Natural killer cell (primary cell): Measurements from ENCODE around the gene STIL. TPM values are rescaled to one million over a fixed set of nuclear protein-coding genes. Genes with fewer than 3 reads are reported as not detected.
"Not testable (repeated sequence)": the region's sequence is repeated elsewhere in the genome, so short reads cannot be mapped to it uniquely, and the experiment has no call there.

Source experiments
- ATAC-seq, 3 donors: fragments of 150-1000 bp in 2 of 3; fragments of 200-7000 bp in 1 of 3; cut with Tn5 transposase; 1 replicate in 1 of 3; 2 replicates in 2 of 3; pipeline ENCODE4 v1.10.0; 2021; ENCODE audit warnings: mild to moderate bottlenecking in 2 of 3, moderate library complexity in 2 of 3
- DNase-seq, 2 donors: peaks; one replicate each; pipeline versions ENCODE4 v3.0.0 to v3.0.0-alpha.2; 2013 to 2021; ENCODE audit warnings: mixed read lengths in 1 of 2
- H3K27ac ChIP-seq: one replicate; pipeline ENCODE4 v1.5.1; 2013; ENCODE audit warnings: mild to moderate bottlenecking, low read length
- H3K27me3 ChIP-seq: one replicate; pipeline ENCODE4 v1.6.1; 2013; ENCODE audit warnings: low read length; ENCODE audit not compliant: control insufficient read depth, insufficient read depth
- H3K36me3 ChIP-seq: one replicate; pipeline ENCODE4 v1.6.1; 2013; ENCODE audit warnings: low read length; ENCODE audit not compliant: control insufficient read depth, insufficient read depth
- H3K4me1 ChIP-seq: one replicate; pipeline ENCODE4 v1.6.1; 2013; ENCODE audit warnings: low read length; ENCODE audit not compliant: control insufficient read depth, insufficient read depth
- H3K4me3 ChIP-seq: one replicate; pipeline ENCODE4 v1.5.1; 2013; ENCODE audit warnings: low read length
- H3K9me3 ChIP-seq: one replicate; pipeline ENCODE4 v1.6.1; 2013; ENCODE audit warnings: low read length; ENCODE audit not compliant: control insufficient read depth, insufficient read depth
- H3K27ac Mint-ChIP-seq, 2 donors: one replicate each; pipeline ENCODE4 v1.8.0; 2022; ENCODE audit warnings: mild to moderate bottlenecking in 2 of 2, mixed read lengths in 2 of 2, moderate library complexity in 1 of 2
- H3K27me3 Mint-ChIP-seq, 2 donors: one replicate each; pipeline ENCODE4 v1.8.0; 2022; ENCODE audit warnings: low read depth in 2 of 2, mixed read lengths in 2 of 2
- H3K36me3 Mint-ChIP-seq: one replicate; pipeline ENCODE4 v1.8.0; 2022; ENCODE audit warnings: mixed read lengths
- H3K4me1 Mint-ChIP-seq, 2 donors: one replicate each; pipeline ENCODE4 v1.8.0; 2022; ENCODE audit warnings: mixed read lengths in 2 of 2
- H3K4me3 Mint-ChIP-seq: one replicate; pipeline ENCODE4 v1.8.0; 2022; ENCODE audit warnings: mild to moderate bottlenecking, moderate library complexity, mixed read lengths
- H3K9me3 Mint-ChIP-seq, 2 donors: one replicate each; pipeline ENCODE4 v1.8.0; 2022; ENCODE audit warnings: mixed read lengths in 2 of 2
- WGBS: methylation state at CpG from one replicate; pipeline ENCODE4 v1.1.7; 2013; ENCODE audit warnings: missing lambda C conversion rate; ENCODE audit not compliant: insufficient coverage; 5-methylcytosine and 5-hydroxymethylcytosine counted together
- intact Hi-C: fragments of 100-400 bp; cut with micrococcal nuclease; formaldehyde crosslinking; loops from one replicate; pipeline ENCODE4 v1.14.2; 2022
- total RNA-seq, 4 donors: library from RNA; stranded (reverse); fragments of 120-200 nt in 1 of 4; gene quantifications; one replicate each; pipeline versions ENCODE4 v1.2.3 to v1.2.4, GENCODE V29; 2013 to 2022
- TF ChIP-seq, protein P1 (sequence below): fragments of 200-600 bp; IDR thresholded peaks from one replicate; pipeline ENCODE4 v1.8.0; 2022; ENCODE audit warnings: antibody characterized with exemption

STIL gene
- total RNA-seq, 3 donors from 2014 or later (not counting 1 experiment from before 2014, with no cell fraction given) = 2.1 to 2.9 (median 2.4) TPM

DNA sequence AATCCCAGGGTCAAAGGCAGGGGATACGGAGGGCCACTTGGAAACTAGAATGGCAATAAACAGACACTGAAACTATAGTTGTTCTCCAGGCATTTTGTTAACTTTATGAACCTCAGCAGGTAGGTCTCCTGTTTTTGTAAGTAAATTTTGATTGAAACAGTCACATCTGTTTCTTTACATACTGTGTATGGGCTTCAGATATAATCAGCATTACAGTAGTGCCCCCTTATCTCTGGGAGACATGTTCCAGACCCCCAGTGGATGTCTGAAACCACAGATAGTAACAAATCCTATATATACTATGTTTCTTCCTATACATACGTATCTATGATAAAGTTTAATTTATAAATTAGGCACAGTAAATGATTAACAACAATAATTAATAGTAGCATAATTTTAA lies 11.5 kb downstream of the STIL start:
- Histone ChIP-seq H3K4me3 (no peak overlapping the region), H3K4me1 (no peaks in the 10 kb centered on the region), H3K36me3 (no peaks in the 10 kb centered on the region), H3K27me3 (no peaks in the 10 kb centered on the region), H3K27ac (no peak overlapping the region), H3K9me3 (no peaks in the 10 kb centered on the region)
- Mint-ChIP-seq H3K9me3 (no peaks in the 10 kb centered on the region), H3K36me3 (no peaks in the 10 kb centered on the region), H3K4me1 (peaks cover 0 to 11% of the 10 kb centered on the region in 2 donors), H3K27me3 (no peaks in the 10 kb centered on the region), H3K4me3 (no peak overlapping the region), H3K27ac (no peak overlapping the region)
- DNase-seq (no peak), ATAC-seq (no peak)
- TF ChIP-seq, protein P1, sequence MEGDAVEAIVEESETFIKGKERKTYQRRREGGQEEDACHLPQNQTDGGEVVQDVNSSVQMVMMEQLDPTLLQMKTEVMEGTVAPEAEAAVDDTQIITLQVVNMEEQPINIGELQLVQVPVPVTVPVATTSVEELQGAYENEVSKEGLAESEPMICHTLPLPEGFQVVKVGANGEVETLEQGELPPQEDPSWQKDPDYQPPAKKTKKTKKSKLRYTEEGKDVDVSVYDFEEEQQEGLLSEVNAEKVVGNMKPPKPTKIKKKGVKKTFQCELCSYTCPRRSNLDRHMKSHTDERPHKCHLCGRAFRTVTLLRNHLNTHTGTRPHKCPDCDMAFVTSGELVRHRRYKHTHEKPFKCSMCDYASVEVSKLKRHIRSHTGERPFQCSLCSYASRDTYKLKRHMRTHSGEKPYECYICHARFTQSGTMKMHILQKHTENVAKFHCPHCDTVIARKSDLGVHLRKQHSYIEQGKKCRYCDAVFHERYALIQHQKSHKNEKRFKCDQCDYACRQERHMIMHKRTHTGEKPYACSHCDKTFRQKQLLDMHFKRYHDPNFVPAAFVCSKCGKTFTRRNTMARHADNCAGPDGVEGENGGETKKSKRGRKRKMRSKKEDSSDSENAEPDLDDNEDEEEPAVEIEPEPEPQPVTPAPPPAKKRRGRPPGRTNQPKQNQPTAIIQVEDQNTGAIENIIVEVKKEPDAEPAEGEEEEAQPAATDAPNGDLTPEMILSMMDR = no peak
- WGBS = 94% methylated on average over 1 of the region's 2 CpGs
- intact Hi-C loops = no loop called here

DNA sequence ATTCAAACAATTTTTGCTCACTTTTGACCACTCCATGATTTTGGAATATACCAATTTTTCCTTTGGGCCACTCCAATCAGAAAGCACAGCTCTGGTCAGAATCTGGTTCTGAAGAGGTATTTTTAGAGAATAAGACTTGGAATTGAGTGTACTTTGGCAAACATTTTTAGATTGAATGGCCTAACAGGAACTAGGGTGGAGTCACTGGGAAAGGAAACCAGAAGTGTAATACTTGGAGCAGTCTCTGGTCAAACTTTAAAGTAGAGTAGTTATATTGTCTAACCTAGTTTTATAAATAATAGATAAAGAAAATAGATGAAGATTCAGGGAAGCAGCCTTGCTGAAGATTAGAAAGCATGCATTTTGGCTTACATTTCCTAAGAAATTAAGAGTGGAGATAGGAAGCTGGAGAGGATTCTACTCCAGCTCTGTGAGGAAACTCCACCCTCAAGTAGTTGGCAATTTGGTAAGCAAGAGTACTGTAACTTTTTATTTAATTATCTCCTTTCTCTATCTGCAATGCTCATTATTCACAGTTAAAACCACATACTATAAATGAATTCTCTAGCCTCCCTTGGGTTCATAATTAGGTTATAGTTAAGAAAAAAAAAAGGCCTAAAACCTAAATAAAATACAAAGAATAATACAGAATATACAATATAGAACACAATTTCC lies 15.8 kb downstream of the STIL start:
- H3K4me3 Mint-ChIP-seq = no peak overlapping the region
- no peak for DNase-seq
- Histone ChIP-seq H3K4me1 (no peaks in the 10 kb centered on the region), H3K4me3 (no peak overlapping the region), H3K27me3 (no peaks in the 10 kb centered on the region), H3K27ac (no peak overlapping the region), H3K9me3 (no peaks in the 10 kb centered on the region), H3K36me3 (no peaks in the 10 kb centered on the region)
- peak overlapping the region in 1 of 2 donors; percentile 34 for H3K27ac Mint-ChIP-seq
- H3K27me3 Mint-ChIP-seq = no peaks in the 10 kb centered on the region
- TF ChIP-seq, protein P1 = no peak
- intact Hi-C loops = no loop called here
- H3K4me1 Mint-ChIP-seq = peaks cover 0 to 11% of the 10 kb centered on the region in 2 donors
- H3K9me3 Mint-ChIP-seq = no peaks in the 10 kb centered on the region
- peak; percentile 30 to 59 (median 42) for ATAC-seq
- H3K36me3 Mint-ChIP-seq = no peaks in the 10 kb centered on the region

DNA sequence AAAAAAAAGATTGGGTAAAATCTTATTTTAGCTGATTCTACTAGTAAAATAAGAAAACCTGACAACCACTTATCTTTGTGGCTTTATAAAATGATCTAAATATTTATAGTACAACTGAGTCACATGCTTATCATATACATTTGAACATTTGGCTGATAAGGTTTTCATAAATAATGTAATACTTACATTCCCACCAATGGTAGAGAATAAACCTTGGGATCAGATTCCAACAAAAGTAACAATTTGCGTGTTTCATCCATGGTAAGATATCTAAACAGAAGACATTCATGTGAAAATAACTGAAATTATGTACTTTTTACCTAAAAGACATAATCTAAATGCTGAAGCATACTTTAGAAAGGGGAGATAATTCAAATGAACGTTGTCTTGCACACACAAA lies 18.4 kb downstream of the STIL start:
- H3K27me3 ChIP-seq = no peaks in the 10 kb centered on the region
- Mint-ChIP-seq H3K27me3 (no peaks in the 10 kb centered on the region), H3K4me3 (no peak overlapping the region), H3K9me3 (no peaks in the 10 kb centered on the region), H3K36me3 (no peaks in the 10 kb centered on the region), H3K4me1 (peaks cover 0 to 11% of the 10 kb centered on the region in 2 donors), H3K27ac (no peak overlapping the region)
- no peaks in the 10 kb centered on the region for H3K4me1 ChIP-seq
- no peak overlapping the region for H3K4me3 ChIP-seq
- intact Hi-C loops = no loop called here
- 100% methylated on average over 1 of the region's 2 CpGs for WGBS
- H3K36me3 ChIP-seq = no peaks in the 10 kb centered on the region
- ATAC-seq (no peak), DNase-seq (no peak)
- H3K9me3 ChIP-seq = no peaks in the 10 kb centered on the region
- no peak overlapping the region for H3K27ac ChIP-seq
- TF ChIP-seq, protein P1 = no peak

DNA sequence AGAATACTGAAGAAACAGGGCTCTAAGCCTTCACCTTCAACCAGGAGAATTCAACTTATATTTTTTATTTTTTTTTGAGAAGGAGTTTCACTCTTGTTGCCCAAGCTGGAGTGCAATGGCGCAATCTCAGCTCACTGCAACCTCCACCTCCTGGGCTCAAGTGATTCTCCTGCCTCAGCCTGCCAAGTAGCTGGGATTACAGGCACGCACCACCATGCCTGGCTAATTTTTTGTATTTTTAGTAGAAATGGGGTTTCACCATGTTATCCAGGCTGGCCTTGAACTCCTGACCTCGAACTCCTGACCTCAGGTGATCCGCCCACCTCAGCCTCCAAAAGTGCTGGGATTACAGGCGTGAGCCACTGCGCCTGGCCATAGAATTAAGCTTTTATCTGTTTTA lies 19.1 kb downstream of the STIL start:
- H3K36me3 ChIP-seq, H3K4me3 Mint-ChIP-seq, H3K36me3 Mint-ChIP-seq, H3K9me3 ChIP-seq, H3K27ac Mint-ChIP-seq, H3K27ac ChIP-seq, H3K4me1 ChIP-seq, ATAC-seq, H3K4me3 ChIP-seq, H3K27me3 ChIP-seq, DNase-seq, H3K27me3 Mint-ChIP-seq, intact Hi-C loops, H3K9me3 Mint-ChIP-seq: not testable (repeated sequence)
- H3K4me1 Mint-ChIP-seq = peaks cover 0 to 11% of the 10 kb centered on the region in 2 donors
- 94% methylated on average over 6 of the region's 6 CpGs for WGBS

DNA sequence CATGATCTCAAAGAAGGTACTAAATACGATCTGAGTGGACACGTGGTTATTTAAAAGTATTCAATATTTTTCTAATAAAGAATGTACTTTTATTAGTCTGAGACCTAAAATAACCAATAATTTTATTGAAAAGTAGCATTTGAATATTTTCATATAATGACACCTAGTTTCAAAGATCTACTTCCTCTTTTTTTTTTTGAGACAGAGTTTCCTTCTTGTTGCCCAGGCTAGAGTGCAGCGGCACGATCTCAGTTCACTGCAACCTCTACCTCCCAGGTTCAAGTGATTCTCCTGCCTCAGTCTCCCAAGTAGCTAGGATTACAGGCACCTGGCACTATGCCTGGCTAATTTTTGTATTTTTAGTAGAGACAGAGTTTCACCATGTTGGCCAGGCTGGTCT lies 25.8 kb downstream of the STIL start:
- H3K4me3 ChIP-seq, ATAC-seq, intact Hi-C loops: not testable (repeated sequence)

More for the DNA sequence above, 25.8 kb downstream of the STIL start:
- H3K27me3 Mint-ChIP-seq, DNase-seq, H3K4me1 ChIP-seq, H3K36me3 Mint-ChIP-seq, H3K4me3 Mint-ChIP-seq, H3K27ac ChIP-seq, H3K27me3 ChIP-seq, H3K4me1 Mint-ChIP-seq, H3K9me3 ChIP-seq, H3K9me3 Mint-ChIP-seq, H3K27ac Mint-ChIP-seq, H3K36me3 ChIP-seq: not testable (repeated sequence)
- WGBS = 48% methylated on average over 2 of the region's 4 CpGs
